Lung (tissue), 12 donors: ENCODE data around the gene PLEKHG3. TPM values are rescaled to one million over a fixed set of nuclear protein-coding genes. Genes with fewer than 3 reads are reported as not detected.
A peak's percentile ranks its signal among the peaks of the same experiment; 100 is the strongest.

Experiments used
- ATAC-seq: fragments of 200-7000 bp; cut with Tn5 transposase; one replicate; pipeline ENCODE4 v1.9.1; 2020; ENCODE audit warnings: moderate number of reproducible peaks; ENCODE audit not compliant: insufficient read depth, low FRiP score
- DNase-seq, 3 donors: peaks; one replicate each; pipeline ENCODE4 v3.0.0-alpha.2; 2013 to 2017
- H3K27ac ChIP-seq, 2 donors: one replicate each; pipeline ENCODE4 v1.5.1; 2013; ENCODE audit warnings: mild to moderate bottlenecking in 2 of 2, moderate library complexity in 2 of 2, control low read depth in 1 of 2, inconsistent platforms in 1 of 2, low read depth in 1 of 2, low read length in 1 of 2
- H3K27me3 ChIP-seq, 3 donors: one replicate each; pipeline ENCODE4 v1.5.1; 2013; ENCODE audit warnings: low read length in 2 of 3; ENCODE audit not compliant: control insufficient read depth in 3 of 3, insufficient read depth in 3 of 3
- H3K36me3 ChIP-seq, 4 donors: one replicate each; pipeline ENCODE4 v1.5.1; 2013; ENCODE audit warnings: low read length in 4 of 4, mild to moderate bottlenecking in 1 of 4, moderate library complexity in 1 of 4; ENCODE audit not compliant: control insufficient read depth in 4 of 4, insufficient read depth in 4 of 4
- H3K4me1 ChIP-seq, 5 donors: one replicate each; pipeline ENCODE4 v1.5.1; 2013; ENCODE audit warnings: low read length in 5 of 5, mild to moderate bottlenecking in 2 of 5, moderate library complexity in 1 of 5; ENCODE audit not compliant: control insufficient read depth in 5 of 5, insufficient read depth in 5 of 5
- H3K4me3 ChIP-seq: one replicate; pipeline ENCODE4 v1.5.1; 2013; ENCODE audit warnings: mild to moderate bottlenecking, control low read depth, moderate library complexity
- H3K9ac ChIP-seq, 2 donors: one replicate each; pipeline ENCODE4 v1.5.1; 2013; ENCODE audit warnings: low read length in 2 of 2, control low read depth in 1 of 2; ENCODE audit not compliant: insufficient read depth in 1 of 2
- H3K9me3 ChIP-seq, 4 donors: one replicate each; pipeline ENCODE4 v1.5.1; 2013; ENCODE audit warnings: low read length in 3 of 4, mild to moderate bottlenecking in 1 of 4, moderate library complexity in 1 of 4; ENCODE audit not compliant: control insufficient read depth in 4 of 4, insufficient read depth in 3 of 4
- WGBS, 2 donors: extraction: QIAGEN DNeasy Blood & Tissue Kit; methylation state at CpG; one replicate each; pipeline ENCODE4 v1.1.7; 2013; 5-methylcytosine and 5-hydroxymethylcytosine counted together
- polyA plus RNA-seq, 2 donors: library from polyadenylated mRNA; stranded (reverse); fragments of 200-250 nt; gene quantifications; one replicate each; pipeline ENCODE4 v1.2.1, GENCODE V29; 2013
- total RNA-seq, 2 donors: library from RNA; depleted of rRNA in 1 of 2; stranded (reverse); fragments of >200 nt in 1 of 2; gene quantifications; one replicate each; pipeline ENCODE4 v1.2.1, GENCODE V29; 2014 to 2021
- TF ChIP-seq, protein P1 (sequence below): IDR thresholded peaks from 2 replicates; pipeline ENCODE4 v1.5.1; 2012; ENCODE audit warnings: mild to moderate bottlenecking; ENCODE audit errors: control extremely low read depth, extremely low read depth
- donor health status: control.
- donor health status: control.
- donor health status: Bipolar disorder and iron deficiency.
- donor health status: healthy.
- donor health status: DM: yes; HTN: yes; CAD: no.

The PLEKHG3 gene
- total and polyA plus RNA-seq, 4 donors: 11.0 to 43.5 (median 21.5) TPM

DNA sequence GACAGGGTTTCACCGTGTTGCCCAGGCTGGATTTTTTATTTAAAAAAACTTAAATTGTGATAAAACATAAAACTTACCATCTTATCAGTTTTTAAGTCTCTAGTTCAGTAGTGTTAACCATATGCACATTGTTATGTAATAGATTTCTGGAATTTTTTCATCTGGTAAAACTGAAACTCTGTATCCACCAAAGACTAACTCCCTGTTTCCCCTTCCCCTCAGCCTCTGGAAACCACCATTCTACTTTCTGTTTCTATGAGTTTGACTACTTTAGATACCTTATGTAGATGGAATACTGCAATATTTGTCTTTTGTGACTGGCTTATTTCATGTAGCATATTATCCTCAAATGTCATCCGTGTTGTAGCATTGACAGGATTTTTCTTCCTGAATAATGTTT, 12.8 kb upstream of the PLEKHG3 start:
- DNase-seq: no peak
- H3K9ac ChIP-seq: no peak overlapping the region
- H3K9me3 ChIP-seq: no peaks in the 10 kb centered on the region
- TF ChIP-seq, protein P1, sequence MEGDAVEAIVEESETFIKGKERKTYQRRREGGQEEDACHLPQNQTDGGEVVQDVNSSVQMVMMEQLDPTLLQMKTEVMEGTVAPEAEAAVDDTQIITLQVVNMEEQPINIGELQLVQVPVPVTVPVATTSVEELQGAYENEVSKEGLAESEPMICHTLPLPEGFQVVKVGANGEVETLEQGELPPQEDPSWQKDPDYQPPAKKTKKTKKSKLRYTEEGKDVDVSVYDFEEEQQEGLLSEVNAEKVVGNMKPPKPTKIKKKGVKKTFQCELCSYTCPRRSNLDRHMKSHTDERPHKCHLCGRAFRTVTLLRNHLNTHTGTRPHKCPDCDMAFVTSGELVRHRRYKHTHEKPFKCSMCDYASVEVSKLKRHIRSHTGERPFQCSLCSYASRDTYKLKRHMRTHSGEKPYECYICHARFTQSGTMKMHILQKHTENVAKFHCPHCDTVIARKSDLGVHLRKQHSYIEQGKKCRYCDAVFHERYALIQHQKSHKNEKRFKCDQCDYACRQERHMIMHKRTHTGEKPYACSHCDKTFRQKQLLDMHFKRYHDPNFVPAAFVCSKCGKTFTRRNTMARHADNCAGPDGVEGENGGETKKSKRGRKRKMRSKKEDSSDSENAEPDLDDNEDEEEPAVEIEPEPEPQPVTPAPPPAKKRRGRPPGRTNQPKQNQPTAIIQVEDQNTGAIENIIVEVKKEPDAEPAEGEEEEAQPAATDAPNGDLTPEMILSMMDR: no peak
- H3K27me3 ChIP-seq: no peaks in the 10 kb centered on the region
- no peaks in the 10 kb centered on the region for H3K36me3 ChIP-seq
- H3K27ac ChIP-seq: no peak overlapping the region
- 89 to 96% methylated on average over 2 of the region's 2 CpGs for WGBS, 2 donors
- no peak overlapping the region for H3K4me3 ChIP-seq
- H3K4me1 ChIP-seq: peaks cover 0 to 25% (median 2%) of the 10 kb centered on the region in 5 donors
- no peak for ATAC-seq

DNA sequence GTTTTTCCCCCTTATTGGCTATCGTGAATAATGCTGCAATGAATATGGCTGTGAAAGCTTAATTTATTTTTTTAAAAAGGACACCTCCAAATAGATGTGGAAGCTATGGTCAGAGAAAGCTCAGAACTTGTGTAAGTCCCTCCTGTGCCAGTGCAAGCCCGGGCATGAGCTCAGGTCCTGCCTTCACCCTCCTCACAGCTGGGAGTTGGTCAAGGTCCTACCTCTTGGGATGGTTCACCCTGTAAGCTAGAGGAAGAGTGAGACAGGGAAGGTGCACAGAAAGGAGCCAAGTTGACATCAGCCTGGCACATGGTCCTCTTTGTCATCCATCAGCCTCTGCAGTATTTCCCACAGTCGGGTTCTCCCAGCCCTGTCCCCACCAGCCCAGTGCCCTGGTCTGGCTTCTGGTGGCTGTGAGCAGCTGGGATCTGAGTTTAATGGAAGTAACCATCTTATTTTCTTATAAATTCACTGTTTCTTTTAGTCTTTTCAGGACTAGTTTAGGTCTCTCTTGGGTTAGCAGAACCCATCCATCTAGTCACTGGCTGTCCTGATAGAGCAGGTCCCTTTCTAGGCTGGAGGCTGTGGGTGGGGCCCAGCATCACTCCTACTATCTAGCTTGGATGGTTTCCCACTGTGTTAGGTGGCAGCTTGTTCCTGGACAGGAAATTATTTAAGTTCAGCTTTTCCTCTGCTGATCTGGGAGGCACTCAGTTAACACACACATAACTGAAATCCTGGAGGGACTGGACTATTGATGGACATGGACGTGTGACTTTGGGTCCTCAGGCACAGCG, 11.8 kb upstream of the PLEKHG3 start:
- Histone ChIP-seq H3K9me3 (no peaks in the 10 kb centered on the region), H3K36me3 (no peaks in the 10 kb centered on the region), H3K27me3 (no peaks in the 10 kb centered on the region), H3K4me1 (peaks cover 0 to 25% (median 2%) of the 10 kb centered on the region in 5 donors), H3K27ac (no peak overlapping the region), H3K4me3 (no peak overlapping the region), H3K9ac (no peak overlapping the region)
- peak; percentile 27 for ATAC-seq
- TF ChIP-seq, protein P1: no peak
- DNase-seq: no peak
- 85 to 90% methylated on average over 5 of the region's 5 CpGs for WGBS, 2 donors

DNA sequence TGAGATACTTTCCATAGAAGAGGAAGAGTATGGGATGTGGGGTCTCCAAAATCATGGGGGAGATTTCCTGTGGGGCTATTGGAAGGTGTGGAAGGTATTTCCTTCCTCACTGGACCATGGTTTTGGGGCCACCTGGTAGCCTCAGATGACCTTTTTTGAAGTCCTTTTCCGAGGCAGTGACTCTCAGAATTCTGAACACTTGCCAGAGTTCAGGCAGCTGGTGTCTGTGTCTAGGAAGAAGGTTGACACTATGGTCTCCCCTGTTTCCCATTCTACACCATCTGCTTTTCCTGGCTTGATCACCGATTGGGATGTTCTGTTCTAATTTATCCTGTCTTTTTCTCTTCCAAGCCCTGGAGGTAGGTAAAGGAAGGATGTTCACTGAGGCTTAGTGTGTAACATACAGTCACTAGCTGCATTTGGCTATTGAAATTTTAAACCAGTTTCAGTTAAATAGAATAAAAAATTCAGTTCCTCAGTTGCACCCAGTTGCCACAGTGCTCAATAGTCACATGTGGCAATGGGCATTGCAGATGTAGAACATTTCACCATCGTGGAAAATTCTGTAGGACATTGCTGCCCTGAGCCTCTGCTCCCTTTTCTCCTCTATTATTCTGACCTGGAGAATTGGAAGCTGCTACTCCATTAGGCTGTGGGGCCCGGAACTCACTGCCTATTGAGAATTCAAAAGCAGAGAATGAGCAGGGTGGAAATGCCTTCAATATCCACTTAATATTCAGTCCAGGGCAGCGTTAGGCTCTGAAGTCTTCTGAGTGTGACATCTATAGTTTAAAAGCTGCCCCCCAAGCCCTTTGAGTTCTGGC, 11.0 kb upstream of the PLEKHG3 start:
- Histone ChIP-seq H3K4me3 (no peak overlapping the region), H3K9ac (no peak overlapping the region), H3K36me3 (no peaks in the 10 kb centered on the region), H3K27me3 (no peaks in the 10 kb centered on the region), H3K9me3 (no peaks in the 10 kb centered on the region), H3K4me1 (peaks cover 0 to 25% (median 2%) of the 10 kb centered on the region in 5 donors), H3K27ac (no peak overlapping the region)
- WGBS, 2 donors: 69 to 75% methylated on average over 5 of the region's 5 CpGs
- ATAC-seq (no peak), DNase-seq (no peak)
- TF ChIP-seq, protein P1: no peak
